Activated CD4-positive, CD25-positive, alpha-beta regulatory T cell treated with anti-CD3 and anti-CD28 coated beads, Interleukin-2, amount 50 U/mL, for 72 hours (primary cell): ENCODE results near the gene CLCN5.

Experiments used
- DNase-seq: peaks from one replicate; pipeline ENCODE4 v3.0.0; 2021

CLCN5 gene

GRCh38 chrX:49934729-49935128, 12.3 kb downstream of the CLCN5 start:
- DNase-seq: no peak

- DNase-seq: no peak
These were observed 25.4 kb downstream of the CLCN5 start for GRCh38 chrX:49947781-49948180.

GRCh38 chrX:49949961-49950360, 27.6 kb downstream of the CLCN5 start:
- no peak for DNase-seq

- no peak for DNase-seq
These were observed 29.3 kb downstream of the CLCN5 start for GRCh38 chrX:49951524-49952193.

- DNase-seq: no peak
These were observed 33.9 kb downstream of the CLCN5 start for GRCh38 chrX:49956313-49956712.

- no peak for DNase-seq
These were observed 36.5 kb downstream of the CLCN5 start for GRCh38 chrX:49958727-49959485.

- DNase-seq: no peak
These were observed 37.2 kb downstream of the CLCN5 start for GRCh38 chrX:49959602-49960001.

GRCh38 chrX:49960061-49960460, 37.7 kb downstream of the CLCN5 start:
- DNase-seq: no peak

GRCh38 chrX:49970674-49971073, 48.3 kb downstream of the CLCN5 start:
- no peak for DNase-seq

- no peak for DNase-seq
These were observed 50.0 kb downstream of the CLCN5 start for GRCh38 chrX:49972328-49972860.

GRCh38 chrX:49976682-49977197, 54.3 kb downstream of the CLCN5 start:
- no peak for DNase-seq

- DNase-seq: no peak
These were observed 55.1 kb downstream of the CLCN5 start for GRCh38 chrX:49977319-49978090.

GRCh38 chrX:49978176-49978575, 55.8 kb downstream of the CLCN5 start:
- no peak for DNase-seq

GRCh38 chrX:49986058-49986457, 63.7 kb downstream of the CLCN5 start:
- DNase-seq: no peak

- no peak for DNase-seq
These were observed 65.3 kb downstream of the CLCN5 start for GRCh38 chrX:49987651-49988050.

GRCh38 chrX:49988143-49988542, 65.7 kb downstream of the CLCN5 start:
- no peak for DNase-seq

- DNase-seq: no peak
These were observed 69.4 kb downstream of the CLCN5 start for GRCh38 chrX:49991758-49992157.

- no peak for DNase-seq
These were observed 70.5 kb downstream of the CLCN5 start for GRCh38 chrX:49992853-49993252.

GRCh38 chrX:49993661-49994060, 71.3 kb downstream of the CLCN5 start:
- no peak for DNase-seq

GRCh38 chrX:49995107-49995731, 72.8 kb downstream of the CLCN5 start:
- DNase-seq: no peak

- no peak for DNase-seq
These were observed 73.5 kb downstream of the CLCN5 start for GRCh38 chrX:49995795-49996455.

- DNase-seq: no peak
These were observed 74.1 kb downstream of the CLCN5 start for GRCh38 chrX:49996474-49996873.
